T-helper 17 cell (primary cell): ENCODE data around the gene ARID5A. TPM values are rescaled to one million over a fixed set of nuclear protein-coding genes. Genes with fewer than 3 reads are reported as not detected.

Experiments
- ATAC-seq: fragments of 150-1000 bp; cut with Tn5 transposase; 2 replicates; pipeline ENCODE4 v1.10.0; 2021; ENCODE audit warnings: mild to moderate bottlenecking, moderate library complexity
- DNase-seq, 3 donors: peaks; one replicate each; pipeline versions ENCODE4 v3.0.0 to v3.0.0-alpha.2; 2020 to 2021
- H3K9me3 ChIP-seq: one replicate; pipeline ENCODE4 v1.7.0; 2013; ENCODE audit warnings: low read length, mild to moderate bottlenecking; ENCODE audit not compliant: control insufficient read depth, poor library complexity, severe bottlenecking
- H3K27ac Mint-ChIP-seq: one replicate; pipeline ENCODE4 v1.8.0; 2022; ENCODE audit warnings: mild to moderate bottlenecking, moderate library complexity, mixed read lengths
- H3K27me3 Mint-ChIP-seq: one replicate; pipeline ENCODE4 v1.8.0; 2022; ENCODE audit warnings: mixed read lengths
- H3K36me3 Mint-ChIP-seq: one replicate; pipeline ENCODE4 v1.8.0; 2022; ENCODE audit warnings: low read depth, mixed read lengths
- H3K4me1 Mint-ChIP-seq: one replicate; pipeline ENCODE4 v1.8.0; 2022; ENCODE audit warnings: mild to moderate bottlenecking, mixed read lengths
- H3K4me3 Mint-ChIP-seq: one replicate; pipeline ENCODE4 v1.8.0; 2022; ENCODE audit warnings: mild to moderate bottlenecking, moderate library complexity, mixed read lengths
- total RNA-seq, 4 donors: library from RNA in 2 of 4; stranded (reverse) in 2 of 4; gene quantifications; one replicate each; pipeline ENCODE4 v1.2.3 and lab custom pipeline; 2022 to 2026

Gene ARID5A
- total RNA-seq, 2 donors from 2014 or later, result 126 to 139 TPM

DNA sequence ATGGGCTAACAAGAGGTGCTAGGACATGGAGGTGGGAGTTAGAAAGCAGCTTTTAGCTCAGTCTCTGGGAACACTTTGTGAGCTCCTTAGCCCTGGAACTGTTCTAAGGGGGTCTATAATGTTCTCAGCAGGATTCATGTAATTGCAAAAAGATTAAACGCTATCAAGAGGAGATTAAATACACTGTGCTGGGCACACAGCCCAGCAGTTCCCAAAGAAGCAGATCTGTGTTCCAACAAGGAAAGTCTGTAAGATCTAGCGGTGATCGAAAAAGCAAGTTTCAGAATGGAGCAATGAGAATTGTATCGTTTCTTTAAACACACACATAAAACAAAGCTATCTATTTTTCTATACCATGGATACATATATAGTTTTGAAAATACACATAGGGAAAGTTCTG, 2.4 kb upstream of the ARID5A start:
- H3K27ac Mint-ChIP-seq, result no peak overlapping the region

DNA sequence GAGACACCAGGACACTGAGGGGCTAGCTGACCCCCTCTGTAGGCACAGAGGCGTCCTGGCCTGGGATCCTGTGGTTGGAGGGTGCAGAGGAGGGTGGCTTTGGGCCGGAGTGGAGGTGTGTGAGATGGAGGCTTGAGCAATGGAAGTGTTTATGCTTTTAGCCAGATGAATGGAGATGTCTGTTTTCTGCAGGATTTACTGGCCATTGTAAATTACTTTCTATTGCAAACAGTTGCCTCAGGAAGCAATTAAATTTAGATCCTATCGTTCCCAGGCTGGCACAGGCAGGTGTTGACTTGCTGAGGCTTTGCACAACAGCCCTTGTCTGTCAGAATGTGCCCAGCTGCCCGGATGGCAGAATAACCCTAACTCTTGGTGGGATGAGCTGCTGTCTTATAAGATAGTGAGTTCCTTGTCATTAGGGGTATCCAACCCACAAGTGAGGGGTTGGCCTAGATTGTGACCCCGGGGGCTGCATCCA, 1.8 kb upstream of the ARID5A start:
- Mint-ChIP-seq H3K4me1 (peaks cover 43% of the 10 kb centered on the region), H3K4me3 (no peak overlapping the region), H3K27ac (no peak overlapping the region), H3K27me3 (no peaks in the 10 kb centered on the region), H3K36me3 (no peaks in the 10 kb centered on the region)
- DNase-seq (no peak), ATAC-seq (no peak)
- H3K9me3 ChIP-seq, result no peaks in the 10 kb centered on the region

More for the DNA sequence above, 2.4 kb upstream of the ARID5A start:
- H3K9me3 ChIP-seq, result no peaks in the 10 kb centered on the region
- no peak overlapping the region for H3K4me3 Mint-ChIP-seq
- no peak for ATAC-seq
- H3K27me3 Mint-ChIP-seq, result no peaks in the 10 kb centered on the region
- no peaks in the 10 kb centered on the region for H3K36me3 Mint-ChIP-seq
- no peak for DNase-seq
- H3K4me1 Mint-ChIP-seq, result peaks cover 37% of the 10 kb centered on the region

DNA sequence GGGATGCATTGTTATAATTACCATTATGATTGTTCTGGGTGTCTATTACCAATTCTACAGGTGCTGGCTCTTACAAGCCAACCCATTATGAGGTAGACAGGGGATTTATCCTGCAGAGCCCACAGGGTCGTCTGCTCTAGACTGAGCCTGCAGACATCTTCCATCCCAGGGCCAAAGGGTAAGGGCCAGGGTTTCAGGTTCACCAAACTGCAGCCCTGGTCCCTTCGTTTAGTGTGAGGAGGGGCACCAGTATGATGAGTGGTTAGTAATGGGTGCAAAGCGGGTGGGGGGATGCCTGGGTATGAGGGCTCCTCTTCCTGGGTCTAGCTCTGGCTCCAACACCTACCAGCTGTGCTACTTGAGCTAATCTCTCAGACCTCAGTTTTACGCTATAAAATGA, 1.2 kb upstream of the ARID5A start:
- Mint-ChIP-seq H3K36me3 (no peaks in the 10 kb centered on the region), H3K4me1 (peaks cover 45% of the 10 kb centered on the region), H3K27me3 (no peaks in the 10 kb centered on the region), H3K27ac (peak overlapping the region; percentile 94), H3K4me3 (no peak overlapping the region)
- DNase-seq (no peak), ATAC-seq (no peak)
- no peaks in the 10 kb centered on the region for H3K9me3 ChIP-seq

DNA sequence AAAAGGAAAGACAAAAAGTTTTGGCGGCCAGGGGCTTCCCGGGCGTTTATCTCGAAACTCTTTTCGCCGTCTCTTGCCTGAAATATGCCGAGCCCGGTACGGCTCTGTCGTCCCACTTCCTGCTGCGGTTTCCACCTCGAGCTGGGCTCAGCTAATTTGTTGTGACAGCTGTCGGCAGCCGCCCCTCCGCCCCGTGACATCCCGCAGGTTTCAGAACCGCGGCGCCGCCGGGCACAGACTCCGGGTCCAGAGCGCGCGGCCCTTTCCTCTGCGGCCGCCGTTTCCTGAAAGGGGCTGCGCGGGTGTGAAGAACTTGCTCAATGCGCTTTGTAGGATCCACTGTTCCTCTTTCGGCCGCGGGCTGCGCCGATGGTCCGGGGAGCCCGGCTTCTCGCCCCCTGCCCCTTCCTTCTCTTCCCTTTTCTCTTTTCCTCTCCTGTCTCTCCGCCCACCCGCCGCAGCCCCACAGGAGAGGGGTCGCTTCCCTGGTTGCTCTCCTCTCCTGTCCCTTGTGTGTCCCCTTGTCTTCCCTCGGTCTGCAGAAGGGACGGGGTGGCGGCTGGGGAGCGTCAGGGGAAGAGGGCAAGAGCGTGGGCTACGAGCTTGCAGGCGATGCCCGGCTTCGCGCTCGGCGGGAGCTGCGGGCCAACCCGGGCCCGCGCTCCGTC, 648 bp downstream of the ARID5A start:
- no peaks in the 10 kb centered on the region for H3K36me3 Mint-ChIP-seq
- H3K9me3 ChIP-seq, result no peaks in the 10 kb centered on the region
- peaks cover 39% of the 10 kb centered on the region for H3K4me1 Mint-ChIP-seq
- ATAC-seq (peak; percentile 57), DNase-seq (peak; percentile 81 to 85 (median 82))
- H3K27me3 Mint-ChIP-seq, result no peaks in the 10 kb centered on the region
- H3K27ac Mint-ChIP-seq, result peak overlapping the region; percentile 98
- H3K4me3 Mint-ChIP-seq, result peak overlapping the region; percentile 97

DNA sequence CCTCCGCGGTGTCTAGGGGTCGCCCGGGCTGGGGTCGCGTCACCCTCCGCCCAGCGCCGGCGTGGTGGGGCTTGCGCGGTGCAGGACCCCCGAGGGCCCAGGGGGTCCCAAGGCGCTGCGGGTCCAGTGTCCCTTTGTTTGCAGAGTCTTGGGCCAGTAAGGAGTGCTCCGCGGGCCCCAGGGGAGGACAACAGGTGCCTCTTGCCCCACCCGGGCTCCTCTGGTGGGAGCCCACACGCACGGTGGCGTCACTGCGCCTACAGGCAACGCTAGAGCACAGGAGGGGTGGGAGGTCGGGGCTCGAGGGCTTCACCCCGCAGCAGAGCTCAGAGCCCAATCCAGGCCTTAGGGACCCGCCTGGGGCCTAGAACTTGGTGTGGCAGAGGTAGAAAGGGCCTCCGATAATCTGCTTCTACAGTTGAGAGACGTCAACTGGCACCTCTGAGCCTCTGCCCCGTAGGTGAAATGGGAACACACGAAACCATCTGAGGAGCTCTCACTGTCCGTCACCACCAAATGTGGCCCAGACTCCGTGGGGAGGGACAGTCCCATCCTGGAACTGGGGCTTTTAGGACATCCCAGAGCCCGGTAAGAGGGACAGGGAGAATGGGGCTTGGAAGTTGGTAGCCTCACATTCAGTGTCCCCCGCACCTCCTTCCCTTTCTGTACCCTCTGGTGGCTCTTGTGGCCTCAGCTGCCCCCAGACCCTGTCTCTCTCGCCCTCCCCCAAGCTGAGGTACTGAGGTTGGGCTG, 1.4 kb downstream of the ARID5A start:
- peak; percentile 38 to 55 (median 52) for DNase-seq
- Mint-ChIP-seq H3K27ac (peak overlapping the region; percentile 98), H3K4me3 (peak overlapping the region; percentile 97), H3K27me3 (no peaks in the 10 kb centered on the region), H3K4me1 (peaks cover 37% of the 10 kb centered on the region), H3K36me3 (peaks cover 2% of the 10 kb centered on the region)
- no peaks in the 10 kb centered on the region for H3K9me3 ChIP-seq
- peak; percentile 23 for ATAC-seq

DNA sequence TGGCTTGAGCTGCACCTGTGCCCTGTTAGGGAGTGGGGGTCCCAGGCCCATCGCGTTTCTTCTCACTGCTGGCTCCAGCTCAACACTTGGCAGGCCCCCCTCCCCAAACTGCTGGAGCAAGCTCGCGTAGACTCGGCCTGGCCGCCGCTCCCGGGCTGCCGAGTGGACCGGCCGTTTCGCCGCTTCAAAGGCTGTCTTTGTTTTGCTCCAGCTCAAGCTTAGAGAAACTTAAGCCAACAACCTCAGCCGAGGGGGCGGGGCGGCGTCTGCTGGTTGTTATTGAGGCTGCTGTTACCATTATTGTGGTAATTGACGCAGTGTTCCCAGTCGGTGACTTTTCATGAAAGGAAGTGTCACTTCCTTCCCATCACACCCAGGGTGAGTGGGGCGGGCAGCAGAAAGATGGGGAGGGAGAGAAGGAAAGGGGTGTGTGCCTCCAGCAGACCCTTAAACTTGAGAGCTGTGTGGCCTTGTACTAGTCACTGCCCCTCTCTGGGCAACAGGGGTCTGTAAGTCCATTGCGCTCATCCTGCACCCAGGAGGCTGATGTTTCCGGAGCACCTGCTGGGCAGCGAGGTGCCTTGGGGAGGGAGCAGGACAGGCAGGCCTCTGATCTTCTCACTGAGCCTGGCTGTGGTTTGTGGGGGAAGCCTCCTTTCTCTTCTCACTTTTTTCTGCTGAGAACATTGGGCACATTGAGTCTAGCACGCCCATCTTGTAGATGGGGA, 2.1 kb downstream of the ARID5A start:
- H3K4me1 Mint-ChIP-seq, result peaks cover 42% of the 10 kb centered on the region
- peak overlapping the region; percentile 98 for H3K27ac Mint-ChIP-seq
- H3K36me3 Mint-ChIP-seq, result peaks cover 2% of the 10 kb centered on the region
- H3K27me3 Mint-ChIP-seq, result no peaks in the 10 kb centered on the region
- DNase-seq (peak; percentile 70 to 91 (median 85)), ATAC-seq (peak; percentile 64)
- H3K9me3 ChIP-seq, result no peaks in the 10 kb centered on the region
- H3K4me3 Mint-ChIP-seq, result peak overlapping the region; percentile 97

DNA sequence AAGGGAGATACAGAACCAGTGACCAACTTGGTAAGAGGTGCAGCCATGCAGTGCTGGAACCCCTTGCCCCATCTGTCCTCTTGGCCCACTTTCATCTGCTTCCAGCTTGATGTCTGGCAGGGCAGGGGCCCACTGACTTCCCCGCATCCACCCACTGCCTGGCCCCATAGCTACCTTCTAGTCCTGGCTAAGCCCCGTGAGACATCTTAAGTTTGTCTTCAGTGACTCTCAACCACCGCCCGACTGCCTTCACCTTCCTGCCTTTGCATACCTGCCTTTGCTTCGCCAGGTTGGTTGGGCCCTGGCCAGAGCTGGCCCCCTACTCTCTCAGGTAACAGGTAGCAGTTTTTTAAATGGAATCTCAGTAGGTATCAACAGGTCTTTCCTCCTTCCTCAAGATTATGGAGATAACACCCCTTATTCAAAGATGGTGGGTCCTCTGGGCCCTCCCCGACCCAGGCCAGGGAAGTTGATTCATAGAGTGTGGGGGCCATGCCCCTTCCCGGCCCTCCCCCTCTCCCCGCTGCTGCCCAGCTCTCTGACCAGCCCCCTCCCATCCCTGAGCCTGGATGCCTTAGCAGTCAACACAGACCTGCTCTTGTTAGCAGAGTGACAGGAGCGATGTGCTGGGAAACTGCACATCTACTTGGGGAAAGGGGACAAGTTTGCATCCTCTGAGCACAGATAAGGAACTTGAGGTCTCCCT, 2.8 kb downstream of the ARID5A start:
- ATAC-seq, result peak; percentile 0
- Mint-ChIP-seq H3K4me3 (peak overlapping the region; percentile 97), H3K27ac (peak overlapping the region; percentile 98), H3K27me3 (no peaks in the 10 kb centered on the region), H3K4me1 (peaks cover 49% of the 10 kb centered on the region), H3K36me3 (peaks cover 5% of the 10 kb centered on the region)
- no peaks in the 10 kb centered on the region for H3K9me3 ChIP-seq
- no peak for DNase-seq

DNA sequence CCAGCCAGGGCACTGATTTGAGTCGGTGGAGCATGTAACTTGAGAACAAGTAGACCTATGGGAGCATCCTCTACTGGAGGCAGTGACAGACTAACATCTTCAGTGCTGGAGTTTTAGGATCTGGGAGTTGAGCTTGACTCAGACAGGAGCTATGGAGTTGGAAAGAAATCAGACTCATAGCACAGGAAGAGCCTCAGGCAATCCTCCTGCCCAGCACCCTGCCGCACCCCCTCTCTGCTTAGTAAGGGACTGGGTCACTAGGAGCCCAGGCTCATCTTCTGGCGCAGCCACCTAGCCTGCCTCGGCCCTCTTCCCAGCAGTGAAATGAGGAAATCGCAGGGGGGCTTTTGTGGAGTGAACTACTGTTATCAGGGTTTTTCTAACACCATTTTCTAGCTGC, 3.6 kb downstream of the ARID5A start:
- DNase-seq, result no peak
- H3K36me3 Mint-ChIP-seq, result peaks cover 5% of the 10 kb centered on the region
- H3K4me1 Mint-ChIP-seq, result peaks cover 52% of the 10 kb centered on the region
- H3K4me3 Mint-ChIP-seq, result peak overlapping the region; percentile 97
- no peaks in the 10 kb centered on the region for H3K9me3 ChIP-seq
- ATAC-seq, result no peak
- peak overlapping the region; percentile 98 for H3K27ac Mint-ChIP-seq
- no peaks in the 10 kb centered on the region for H3K27me3 Mint-ChIP-seq

DNA sequence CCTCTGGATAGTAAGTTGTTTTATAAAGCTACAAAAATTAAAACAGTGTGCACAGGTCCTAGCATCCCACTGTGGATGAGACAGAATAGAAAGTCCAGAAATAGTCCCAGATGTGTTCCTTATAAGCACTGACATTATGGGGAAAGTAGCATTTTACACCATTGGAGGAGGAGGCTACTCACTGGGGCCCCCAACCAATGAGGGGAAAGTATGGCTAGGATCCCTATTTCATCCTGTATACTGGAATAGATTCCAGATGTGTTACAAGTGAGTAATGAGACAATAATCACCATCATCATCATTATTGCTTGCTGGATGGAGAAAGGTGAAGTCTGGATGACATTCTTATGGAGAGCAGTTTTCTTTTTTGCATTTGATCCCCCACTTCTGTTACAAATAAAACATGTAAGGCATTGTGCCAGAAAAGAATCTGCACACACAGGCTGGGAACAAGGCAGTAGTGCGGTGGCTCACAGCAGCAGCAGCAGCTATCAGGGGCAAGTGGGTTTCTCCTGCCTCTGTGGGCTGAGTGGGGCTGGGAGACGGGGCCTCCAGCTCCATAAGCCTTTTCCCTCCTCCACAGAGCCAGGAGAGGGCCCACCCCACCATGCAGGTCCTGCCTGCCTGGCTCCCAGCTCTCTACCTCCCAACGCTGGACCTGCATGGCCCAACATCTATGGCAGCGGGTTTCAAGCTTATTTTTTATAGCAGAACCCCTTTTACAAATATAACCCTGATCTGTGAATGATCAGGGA, 5.0 kb downstream of the ARID5A start:
- no peaks in the 10 kb centered on the region for H3K9me3 ChIP-seq
- no peak for ATAC-seq
- Mint-ChIP-seq H3K4me1 (peaks cover 58% of the 10 kb centered on the region), H3K36me3 (peaks cover 5% of the 10 kb centered on the region), H3K27me3 (no peaks in the 10 kb centered on the region), H3K4me3 (no peak overlapping the region), H3K27ac (peak overlapping the region; percentile 98)
- no peak for DNase-seq

DNA sequence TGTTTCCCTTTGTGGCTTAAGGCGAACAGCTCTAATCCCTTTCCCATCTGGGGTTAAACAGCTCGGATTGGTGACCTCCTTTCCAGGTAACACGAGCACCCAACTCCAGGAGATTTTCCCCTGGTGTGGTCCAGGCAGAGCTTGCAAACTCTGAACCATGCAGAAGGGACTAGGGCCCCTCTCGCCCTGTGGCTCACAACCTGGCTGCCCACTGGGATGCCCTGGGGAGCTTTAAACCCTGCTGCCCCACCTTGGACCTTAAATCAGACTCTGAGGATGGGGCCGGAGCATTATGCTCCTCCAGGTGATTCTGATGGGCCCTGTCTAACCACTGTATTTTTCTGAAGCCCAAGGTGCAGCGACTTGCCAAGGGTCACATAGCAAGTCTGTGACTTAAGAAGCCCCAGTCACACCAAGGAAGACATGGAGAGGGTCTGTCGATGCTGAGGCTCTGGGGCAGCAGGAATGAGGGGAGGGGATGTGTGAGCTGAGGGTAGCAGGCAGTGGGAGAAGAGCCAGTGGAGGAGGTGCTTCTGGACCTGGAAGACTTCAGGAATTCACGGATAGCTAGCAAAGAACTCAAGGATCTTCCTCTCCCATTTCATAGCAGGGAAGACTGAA, 5.9 kb downstream of the ARID5A start:
- no peak for ATAC-seq
- H3K27ac Mint-ChIP-seq, result peak overlapping the region; percentile 43
- no peaks in the 10 kb centered on the region for H3K9me3 ChIP-seq
- peak overlapping the region; percentile 70 for H3K4me3 Mint-ChIP-seq
- peaks cover 64% of the 10 kb centered on the region for H3K4me1 Mint-ChIP-seq
- no peak for DNase-seq
- peaks cover 5% of the 10 kb centered on the region for H3K36me3 Mint-ChIP-seq
- no peaks in the 10 kb centered on the region for H3K27me3 Mint-ChIP-seq

DNA sequence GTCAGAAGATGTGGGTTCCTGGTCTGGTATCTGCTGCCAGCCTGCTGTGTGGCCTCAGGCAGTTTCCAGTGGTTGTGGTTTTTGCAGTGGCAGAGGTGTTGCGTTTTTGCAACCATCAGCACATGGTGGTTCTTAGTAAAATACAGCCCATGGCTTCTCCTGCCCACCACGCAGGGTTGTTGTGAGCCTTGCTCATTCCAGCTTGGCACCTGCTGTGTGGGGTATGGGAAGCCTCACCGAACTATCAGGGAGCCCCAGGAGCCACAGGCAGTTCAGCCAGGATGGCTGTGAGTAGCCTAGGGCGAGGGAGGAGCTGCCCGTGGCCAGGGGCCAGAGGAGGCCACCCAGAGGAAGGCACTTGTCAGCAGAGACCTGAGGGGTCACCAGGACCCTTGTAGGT, 9.8 kb downstream of the ARID5A start:
- peak overlapping the region; percentile 85 for H3K27ac Mint-ChIP-seq

DNA sequence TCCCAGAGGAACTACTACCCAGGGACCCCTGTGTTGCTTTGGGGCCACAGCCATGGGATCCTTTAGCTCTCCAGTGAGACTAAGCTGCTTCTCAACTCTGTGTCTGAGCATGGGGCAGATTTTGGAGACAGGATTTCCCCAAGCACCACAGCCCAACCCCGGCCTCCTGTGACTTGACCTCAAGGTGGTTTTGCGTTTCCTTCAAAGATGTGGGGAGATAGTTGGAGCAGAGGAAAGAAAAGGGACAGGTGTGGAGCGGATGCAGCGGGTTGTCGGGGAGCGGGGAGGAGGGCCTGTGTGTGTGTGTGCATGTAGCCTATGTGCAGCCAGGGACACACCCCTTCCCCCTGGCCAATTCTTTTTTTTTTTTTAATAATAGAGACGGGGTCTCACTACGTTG, 10.2 kb downstream of the ARID5A start:
- peak overlapping the region; percentile 84 for H3K4me3 Mint-ChIP-seq

More for the DNA sequence above, 9.8 kb downstream of the ARID5A start:
- no peaks in the 10 kb centered on the region for H3K27me3 Mint-ChIP-seq
- no peaks in the 10 kb centered on the region for H3K9me3 ChIP-seq
- H3K36me3 Mint-ChIP-seq, result peaks cover 5% of the 10 kb centered on the region
- ATAC-seq, result peak; percentile 7
- no peak for DNase-seq
- H3K4me3 Mint-ChIP-seq, result peak overlapping the region; percentile 84
- peaks cover 47% of the 10 kb centered on the region for H3K4me1 Mint-ChIP-seq

More for the DNA sequence above, 10.2 kb downstream of the ARID5A start:
- peak overlapping the region; percentile 85 for H3K27ac Mint-ChIP-seq
- DNase-seq, result no peak
- H3K9me3 ChIP-seq, result no peaks in the 10 kb centered on the region
- H3K27me3 Mint-ChIP-seq, result no peaks in the 10 kb centered on the region
- H3K4me1 Mint-ChIP-seq, result peaks cover 45% of the 10 kb centered on the region
- ATAC-seq, result peak; percentile 59
- H3K36me3 Mint-ChIP-seq, result peaks cover 5% of the 10 kb centered on the region
